Measurements from ENCODE around the gene PLXNA1. TPM values are rescaled to one million over a fixed set of nuclear protein-coding genes. Genes with fewer than 3 reads are reported as not detected.

The PLXNA1 gene
- polyA plus RNA-seq, 5 donors, result 22.8 to 33.2 (median 31.7) TPM

Other genes starting within 250 kb of the PLXNA1 start
- gene PRR23E, start 210.0 kb downstream of the PLXNA1 start, polyA plus RNA-seq (ENCODE audit: insufficient read depth in 1 of 5, insufficient read length in 5 of 5, low replicate concordance in 1 of 5), result not detected